Neutrophil (primary cell): ENCODE results near the gene CCDC50.

Experiments used
- H3K27ac ChIP-seq: fragments of 200-600 bp; sonication (generic); 2 replicates; pipeline ENCODE4 v1.5.1; 2016; ENCODE audit warnings: mild to moderate bottlenecking, moderate library complexity
- H3K27me3 ChIP-seq: fragments of 200-600 bp; sonication (generic); 2 replicates; pipeline ENCODE4 v1.6.0; 2016; ENCODE audit warnings: mild to moderate bottlenecking
- H3K36me3 ChIP-seq: fragments of 200-600 bp; sonication (generic); 2 replicates; pipeline ENCODE4 v1.5.1; 2017
- H3K4me1 ChIP-seq, 2 experiments: fragments of 200-600 bp in 1 of 2; sonication (generic) in 1 of 2; 1 replicate in 1 of 2; 2 replicates in 1 of 2; pipeline versions ENCODE4 v1.5.1 to v1.6.1; 2013 to 2016; ENCODE audit warnings: low read depth in 1 of 2, low read length in 1 of 2, mild to moderate bottlenecking in 1 of 2, moderate library complexity in 1 of 2; ENCODE audit not compliant: control insufficient read depth in 1 of 2, insufficient read depth in 1 of 2
- H3K4me3 ChIP-seq, 2 experiments: fragments of 200-600 bp in 1 of 2; sonication (generic) in 1 of 2; 1 replicate in 1 of 2; 2 replicates in 1 of 2; pipeline ENCODE4 v1.5.1; 2013 to 2016; ENCODE audit warnings: low read depth in 1 of 2, low read length in 1 of 2, mild to moderate bottlenecking in 1 of 2, moderate library complexity in 1 of 2
- H3K9me3 ChIP-seq: fragments of 200-600 bp; sonication (generic); 2 replicates; pipeline ENCODE4 v1.5.1; 2016
- TF ChIP-seq, protein P1 (sequence below): fragments of 200-600 bp; sonication (generic); IDR thresholded peaks from 2 replicates; pipeline ENCODE4 v1.5.1; 2016; ENCODE audit warnings: antibody characterized with exemption

CCDC50 gene

DNA sequence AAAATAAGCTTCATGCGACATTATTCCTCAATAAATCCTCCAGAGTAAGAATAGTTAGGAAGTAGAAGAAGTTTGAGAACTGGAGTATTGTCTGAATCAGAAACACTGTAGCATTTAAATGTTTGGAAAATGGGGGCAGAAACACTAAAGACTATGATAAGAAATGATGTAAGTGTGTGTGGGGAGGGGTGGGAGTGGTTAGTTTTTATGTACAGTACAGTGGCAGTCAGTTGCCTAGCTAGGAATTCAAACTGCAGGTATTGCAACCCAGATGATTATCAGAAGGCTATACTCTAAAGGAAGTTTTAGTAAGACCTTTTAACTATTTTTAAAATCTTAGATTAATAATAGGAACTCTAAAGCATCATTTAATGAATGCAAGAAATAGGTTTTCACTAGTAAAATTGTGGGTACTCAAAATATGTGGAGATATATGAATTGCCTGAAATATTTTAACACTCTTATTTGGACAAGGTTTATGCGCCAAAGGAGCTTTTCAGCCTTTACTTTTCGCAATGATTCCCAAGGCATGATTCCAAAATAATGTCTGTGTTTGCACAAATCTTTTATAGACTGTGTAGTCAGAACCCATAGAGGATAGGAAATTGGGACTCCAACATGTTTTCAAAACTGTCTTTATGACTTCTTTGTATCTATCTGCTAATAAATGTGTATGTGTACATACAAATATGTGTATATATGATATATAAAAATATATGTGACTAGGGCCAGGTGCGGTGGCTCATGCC is 8.0 kb upstream of the CCDC50 start:
- no peaks in the 10 kb centered on the region for H3K27me3 ChIP-seq
- no peaks in the 10 kb centered on the region for H3K9me3 ChIP-seq
- H3K4me3 ChIP-seq: no peak overlapping the region
- TF ChIP-seq, protein P1, sequence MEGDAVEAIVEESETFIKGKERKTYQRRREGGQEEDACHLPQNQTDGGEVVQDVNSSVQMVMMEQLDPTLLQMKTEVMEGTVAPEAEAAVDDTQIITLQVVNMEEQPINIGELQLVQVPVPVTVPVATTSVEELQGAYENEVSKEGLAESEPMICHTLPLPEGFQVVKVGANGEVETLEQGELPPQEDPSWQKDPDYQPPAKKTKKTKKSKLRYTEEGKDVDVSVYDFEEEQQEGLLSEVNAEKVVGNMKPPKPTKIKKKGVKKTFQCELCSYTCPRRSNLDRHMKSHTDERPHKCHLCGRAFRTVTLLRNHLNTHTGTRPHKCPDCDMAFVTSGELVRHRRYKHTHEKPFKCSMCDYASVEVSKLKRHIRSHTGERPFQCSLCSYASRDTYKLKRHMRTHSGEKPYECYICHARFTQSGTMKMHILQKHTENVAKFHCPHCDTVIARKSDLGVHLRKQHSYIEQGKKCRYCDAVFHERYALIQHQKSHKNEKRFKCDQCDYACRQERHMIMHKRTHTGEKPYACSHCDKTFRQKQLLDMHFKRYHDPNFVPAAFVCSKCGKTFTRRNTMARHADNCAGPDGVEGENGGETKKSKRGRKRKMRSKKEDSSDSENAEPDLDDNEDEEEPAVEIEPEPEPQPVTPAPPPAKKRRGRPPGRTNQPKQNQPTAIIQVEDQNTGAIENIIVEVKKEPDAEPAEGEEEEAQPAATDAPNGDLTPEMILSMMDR: no peak
- H3K4me1 ChIP-seq: no peaks in the 10 kb centered on the region
- H3K36me3 ChIP-seq: no peaks in the 10 kb centered on the region
- H3K27ac ChIP-seq: no peak overlapping the region

DNA sequence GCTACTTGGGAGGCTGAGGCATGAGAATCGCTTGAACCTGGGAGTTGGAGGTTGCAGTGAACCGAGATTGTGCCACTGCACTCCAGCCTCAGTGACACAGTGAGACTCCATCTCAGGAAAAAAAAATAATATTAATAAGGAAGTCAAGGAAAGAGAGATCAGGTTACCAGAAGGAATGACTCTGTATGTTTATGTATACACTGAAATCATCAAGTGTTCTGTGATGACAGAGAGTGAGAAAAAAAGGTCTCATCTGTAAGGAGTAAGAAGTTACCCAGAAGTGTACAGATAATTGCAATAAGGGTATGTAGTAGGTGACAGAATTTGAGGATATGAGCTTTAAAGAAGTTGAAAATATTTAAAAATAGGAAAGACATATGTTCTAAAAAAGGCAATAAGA is 4.3 kb upstream of the CCDC50 start:
- TF ChIP-seq, protein P1: no peak
- H3K27me3 ChIP-seq: peaks cover 30% of the 10 kb centered on the region

DNA sequence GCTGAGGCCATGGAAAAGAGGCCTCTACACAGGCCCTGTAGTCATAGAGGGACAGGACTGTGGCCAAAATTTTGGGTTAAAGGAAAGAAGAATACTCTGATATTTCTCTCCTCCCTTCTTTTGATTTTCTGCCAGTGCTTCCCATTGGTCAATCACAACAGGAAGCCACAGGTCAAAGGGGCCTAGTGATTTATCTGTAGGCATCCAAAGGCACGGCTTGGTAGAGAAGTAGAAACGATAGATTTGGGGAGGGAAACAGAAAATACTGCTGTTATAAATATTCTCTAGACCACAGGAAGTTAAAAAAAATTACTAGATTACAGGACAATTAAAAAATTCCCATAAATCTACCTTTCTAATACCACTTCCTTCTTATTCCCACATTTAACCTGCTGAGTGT is 1.7 kb upstream of the CCDC50 start:
- TF ChIP-seq, protein P1: no peak

More for the DNA sequence above, 4.3 kb upstream of the CCDC50 start:
- no peaks in the 10 kb centered on the region for H3K9me3 ChIP-seq
- H3K27ac ChIP-seq: no peak overlapping the region
- H3K36me3 ChIP-seq: no peaks in the 10 kb centered on the region
- H3K4me3 ChIP-seq: no peak overlapping the region
- H3K4me1 ChIP-seq: no peaks in the 10 kb centered on the region

DNA sequence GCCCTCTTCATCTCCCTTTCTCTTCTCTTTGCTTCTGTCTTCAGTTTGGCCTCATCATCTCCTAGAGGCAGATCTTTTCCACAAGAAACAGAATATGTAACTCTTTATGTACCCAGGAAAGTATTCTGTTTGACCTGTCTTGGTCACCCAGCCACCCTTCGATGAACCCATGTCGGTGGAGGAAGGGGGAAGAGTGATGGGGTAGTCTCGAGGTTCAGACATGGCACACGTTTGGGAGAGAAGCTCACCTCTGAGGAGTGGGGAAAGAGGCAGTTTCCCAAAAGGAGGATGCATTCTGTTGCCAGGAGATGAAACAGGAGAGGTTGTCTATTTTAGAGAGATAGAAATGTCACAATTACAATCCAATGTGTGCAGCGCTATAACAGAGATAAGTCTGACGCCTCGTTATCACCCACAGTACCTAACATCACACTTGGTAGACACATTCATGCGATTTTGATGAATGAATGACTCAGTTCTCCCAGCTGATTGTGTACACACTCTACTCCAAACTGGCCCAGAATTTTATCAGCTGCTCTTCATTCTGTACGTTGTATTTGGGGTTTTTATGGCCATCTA is 722 bp upstream of the CCDC50 start:
- no peak overlapping the region for H3K4me3 ChIP-seq
- no peak overlapping the region for H3K27ac ChIP-seq
- no peaks in the 10 kb centered on the region for H3K36me3 ChIP-seq
- no peaks in the 10 kb centered on the region for H3K4me1 ChIP-seq
- H3K27me3 ChIP-seq: peaks cover 46% of the 10 kb centered on the region
- TF ChIP-seq, protein P1: no peak
- H3K9me3 ChIP-seq: no peaks in the 10 kb centered on the region

More for the DNA sequence above, 1.7 kb upstream of the CCDC50 start:
- H3K4me1 ChIP-seq: no peaks in the 10 kb centered on the region
- H3K9me3 ChIP-seq: no peaks in the 10 kb centered on the region
- H3K4me3 ChIP-seq: no peak overlapping the region
- no peaks in the 10 kb centered on the region for H3K36me3 ChIP-seq
- H3K27me3 ChIP-seq: peaks cover 46% of the 10 kb centered on the region
- no peak overlapping the region for H3K27ac ChIP-seq

DNA sequence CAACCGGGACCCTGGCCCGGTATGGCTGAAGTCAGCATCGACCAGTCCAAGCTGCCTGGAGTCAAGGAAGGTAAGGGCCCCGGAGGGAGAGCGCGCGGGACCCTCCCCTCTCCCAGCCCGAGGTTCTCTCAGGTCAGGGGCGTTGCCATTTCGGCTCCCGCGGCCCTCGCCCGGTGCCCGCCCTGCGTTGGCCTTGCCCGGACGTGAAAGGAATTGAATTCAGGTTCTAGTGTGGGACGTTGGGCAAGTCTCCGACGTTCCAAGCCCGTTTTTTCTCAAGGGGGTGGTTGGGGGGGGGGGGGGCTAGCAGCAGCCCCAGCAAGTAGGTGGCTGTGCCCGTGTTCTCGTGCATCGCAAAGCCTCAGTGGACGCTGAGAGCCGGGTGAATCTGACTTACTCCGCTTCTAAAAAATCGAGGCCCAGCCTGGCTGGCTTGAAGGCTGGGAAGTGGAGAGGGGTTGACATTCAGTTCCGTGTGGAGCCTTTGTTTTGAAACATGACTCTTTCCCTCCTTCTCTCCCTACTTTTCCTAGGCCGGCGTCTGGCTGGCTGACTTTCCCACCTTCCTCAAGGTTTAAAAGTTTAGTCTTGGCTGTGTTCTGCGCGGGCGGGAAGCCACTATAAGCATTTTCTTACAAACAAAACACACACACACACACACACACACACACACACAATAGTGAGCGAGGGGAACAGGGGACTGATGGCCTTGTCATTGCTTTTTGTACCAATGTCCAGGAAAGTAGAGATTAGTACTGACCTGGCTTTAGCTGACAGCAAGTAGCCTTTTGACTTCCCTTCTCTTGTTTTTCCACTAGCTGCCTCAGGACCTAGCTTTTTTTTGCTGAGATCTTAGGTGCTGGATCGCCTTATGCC is 698 bp downstream of the CCDC50 start, which contains the start of gene UTS2B:
Gene UTS2B, minus strand, starts transcription at position 873 of the 876 bp plus-strand sequence. CDS start 48,337 bp downstream, outside the sequence.
- Histone ChIP-seq H3K4me1 (no peaks in the 10 kb centered on the region), H3K27me3 (peaks cover 46% of the 10 kb centered on the region), H3K27ac (no peak within 1 kb of the TSS), H3K9me3 (no peaks in the 10 kb centered on the region), H3K4me3 (peak within 1 kb of the TSS in 1 of 2 experiments; percentile 17), H3K36me3 (no peaks in the 10 kb centered on the region)
- TF ChIP-seq, protein P1: no peak
